Measurements from ENCODE around the gene NRP2.

- TF ChIP-seq CTCF (conservative IDR thresholded peaks at IDR 0.05 in 1 of 2, IDR thresholded peaks at IDR 0.05 in 1 of 2; ENCODE audit: extremely low read depth in 1 of 2, insufficient read depth in 1 of 2, low read depth in 1 of 2, low read length in 2 of 2) (no peak), EZH2 (IDR thresholded peaks at IDR 0.05; ENCODE audit: borderline replicate concordance, low read length) (no peak)
These were observed 3.9 kb downstream of the NRP2 start for GRCh38 chr2:205686056-205686782.

All from mammary epithelial cell (primary cell).